ENCODE results near the gene DENND1A.
A peak's percentile ranks its signal among the peaks of the same experiment; 100 is the strongest.

Gene DENND1A

DNA sequence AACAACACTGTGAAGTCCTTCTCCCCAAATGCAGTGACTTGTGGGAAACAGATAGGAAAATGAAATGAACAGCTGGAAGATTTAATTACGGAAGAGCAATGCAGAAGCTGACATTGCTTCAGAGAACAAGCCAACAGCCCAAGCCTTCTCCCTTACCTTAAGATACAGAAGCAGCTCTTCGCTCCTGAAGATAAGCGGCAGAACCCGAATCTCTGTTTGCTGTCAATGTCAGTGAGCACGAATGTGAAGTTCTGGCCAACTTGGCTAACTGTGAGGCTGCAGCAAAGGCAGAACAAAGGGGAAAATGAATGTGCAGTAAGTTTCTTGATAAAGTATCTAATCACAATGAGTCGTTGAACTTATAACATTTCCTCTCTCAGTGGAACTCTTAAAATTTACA, 172.4 kb downstream of the DENND1A start:
- DNase-seq (ENCODE audit: low spot score), result no peak
- no peak overlapping the region for H3K18ac ChIP-seq (ENCODE audit: low read length)
- no peak overlapping the region for H3K23ac ChIP-seq (ENCODE audit: low read depth, low read length, poor library complexity)
- no peak overlapping the region for H3K4me3 ChIP-seq (ENCODE audit: low read length in 2 of 2)
- H2BK5ac ChIP-seq (ENCODE audit: low read length), result no peak overlapping the region
- H2BK120ac ChIP-seq (ENCODE audit: low read depth, low read length), result no peak overlapping the region
- no CpG with 5 or more reads among the region's 6 CpGs for WGBS, 2 donors (ENCODE audit: extremely low coverage in 2 of 2, insufficient read length in 2 of 2, insufficient replicate concordance in 1 of 2)
- no peak overlapping the region for H4K8ac ChIP-seq (ENCODE audit: low read depth, low read length)
- H3K36me3 ChIP-seq (replicated peaks in 1 of 2; ENCODE audit: control insufficient read depth in 2 of 2, insufficient read depth in 2 of 2, low read length in 2 of 2), result no peaks in the 10 kb centered on the region
- H3K27me3 ChIP-seq (ENCODE audit: control insufficient read depth in 3 of 3, insufficient read depth in 3 of 3, low read depth in 1 of 3, low read length in 3 of 3), result no peaks in the 10 kb centered on the region
- H3K9ac ChIP-seq (ENCODE audit: low read depth, low read length, poor library complexity), result no peak overlapping the region
- no peak overlapping the region for H3K14ac ChIP-seq (ENCODE audit: low read length)
- H3K9me3 ChIP-seq (replicated peaks in 1 of 2; ENCODE audit: control insufficient read depth in 2 of 2, insufficient read depth in 1 of 2, low read depth in 1 of 2, low read length in 2 of 2), result no peaks in the 10 kb centered on the region
- H3K4ac ChIP-seq (ENCODE audit: low read length), result no peak overlapping the region
- no peaks in the 10 kb centered on the region for H3K79me1 ChIP-seq (ENCODE audit: low read depth, low read length)
- no peak overlapping the region for H2BK12ac ChIP-seq (ENCODE audit: low read length)
- H2BK15ac ChIP-seq (ENCODE audit: low read length), result no peak overlapping the region
- no peak overlapping the region for H3K27ac ChIP-seq (replicated peaks; ENCODE audit: low read length)
- no peak overlapping the region for H3K4me2 ChIP-seq (ENCODE audit: insufficient read depth, low read length, poor library complexity, severe bottlenecking)
- no peak overlapping the region for H2AFZ ChIP-seq (ENCODE audit: low read length)
- peaks cover 9 to 11% of the 10 kb centered on the region in 2 donors for H3K4me1 ChIP-seq (ENCODE audit: control insufficient read depth in 2 of 2, insufficient read depth in 1 of 2, low read depth in 1 of 2, low read length in 2 of 2)
- no peak overlapping the region for H2AK5ac ChIP-seq (ENCODE audit: low read depth, low read length)
- H4K91ac ChIP-seq (ENCODE audit: low read depth, low read length, poor library complexity), result no peak overlapping the region

DNA sequence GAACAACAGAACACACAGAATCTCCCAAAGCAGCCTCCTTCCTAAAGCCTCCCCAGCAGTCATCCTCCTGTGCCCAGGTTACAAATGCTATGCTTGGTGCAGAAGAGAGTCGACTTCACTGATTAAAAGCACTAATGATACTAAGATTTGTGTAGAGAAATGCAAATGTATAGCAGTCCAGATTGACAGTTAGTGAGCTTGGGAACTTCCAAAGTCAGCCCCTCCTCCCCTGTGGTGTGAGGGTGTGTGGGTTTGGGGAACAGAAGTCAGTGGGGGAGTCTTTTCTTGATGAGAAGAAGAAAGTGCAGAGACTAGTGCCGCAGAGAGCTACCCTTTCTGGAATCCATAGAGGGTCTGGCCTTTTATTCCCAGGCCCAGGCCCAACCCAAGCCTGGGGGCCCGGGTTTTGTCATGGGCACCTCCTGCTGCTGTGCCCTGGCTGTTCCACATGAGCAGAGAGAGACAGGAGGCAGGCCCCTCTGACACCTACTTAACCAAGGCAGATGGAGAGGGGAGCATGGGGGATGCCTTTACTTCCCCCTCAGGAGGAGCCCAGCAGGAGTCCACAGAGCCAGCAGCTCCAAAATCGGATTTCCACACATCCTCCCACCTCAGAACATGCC, 173.3 kb downstream of the DENND1A start:
- no peak overlapping the region for H2BK12ac ChIP-seq (ENCODE audit: low read length)
- H3K36me3 ChIP-seq (replicated peaks in 1 of 2; ENCODE audit: control insufficient read depth in 2 of 2, insufficient read depth in 2 of 2, low read length in 2 of 2), result no peaks in the 10 kb centered on the region
- no CpG with 5 or more reads among the region's 4 CpGs for WGBS, 2 donors (ENCODE audit: extremely low coverage in 2 of 2, insufficient read length in 2 of 2, insufficient replicate concordance in 1 of 2)

DNA sequence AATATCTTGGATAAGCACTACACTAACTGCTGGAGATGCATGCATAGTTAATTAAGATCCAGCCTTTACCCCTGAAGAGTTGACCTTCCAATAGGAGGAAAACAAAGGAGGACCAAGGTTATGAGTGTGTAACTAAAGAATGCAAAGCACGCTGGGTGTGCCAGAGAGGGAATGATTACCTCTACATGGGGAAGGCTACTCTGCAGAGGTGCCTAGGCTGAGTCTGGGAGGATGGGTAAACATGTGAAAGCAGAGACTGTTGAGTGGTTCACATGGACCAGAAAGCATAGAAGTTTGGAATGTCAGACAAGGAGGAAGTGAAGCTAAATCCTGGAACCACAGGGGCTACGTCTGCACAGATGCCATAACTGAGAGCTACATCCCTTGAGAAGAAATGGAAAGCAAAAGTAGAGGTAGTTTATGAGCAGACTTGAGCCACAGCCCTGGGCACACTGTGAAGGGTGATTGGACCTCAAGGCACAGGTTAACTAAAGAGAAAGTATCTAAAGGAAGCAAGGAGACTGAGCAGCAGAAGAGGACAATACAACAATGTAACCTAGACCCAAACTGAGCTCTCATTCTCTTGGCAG, 176.2 kb downstream of the DENND1A start:
- no peak overlapping the region for H3K14ac ChIP-seq (ENCODE audit: low read length)
- H3K36me3 ChIP-seq (replicated peaks in 1 of 2; ENCODE audit: control insufficient read depth in 2 of 2, insufficient read depth in 2 of 2, low read length in 2 of 2), result no peaks in the 10 kb centered on the region
- no peaks in the 10 kb centered on the region for H3K79me1 ChIP-seq (ENCODE audit: low read depth, low read length)
- no peak overlapping the region for H4K8ac ChIP-seq (ENCODE audit: low read depth, low read length)
- no peak overlapping the region for H2AFZ ChIP-seq (ENCODE audit: low read length)
- DNase-seq (ENCODE audit: low spot score), result no peak
- no peaks in the 10 kb centered on the region for H3K27me3 ChIP-seq (ENCODE audit: control insufficient read depth in 3 of 3, insufficient read depth in 3 of 3, low read depth in 1 of 3, low read length in 3 of 3)
- no peak overlapping the region for H3K4ac ChIP-seq (ENCODE audit: low read length)
- no peak overlapping the region for H4K91ac ChIP-seq (ENCODE audit: low read depth, low read length, poor library complexity)
- no peak overlapping the region for H3K4me3 ChIP-seq (ENCODE audit: low read length in 2 of 2)
- H2AK5ac ChIP-seq (ENCODE audit: low read depth, low read length), result no peak overlapping the region
- no peak overlapping the region for H2BK5ac ChIP-seq (ENCODE audit: low read length)
- H3K23ac ChIP-seq (ENCODE audit: low read depth, low read length, poor library complexity), result no peak overlapping the region
- no CpG with 5 or more reads among the region's 2 CpGs for WGBS, 2 donors (ENCODE audit: extremely low coverage in 2 of 2, insufficient read length in 2 of 2, insufficient replicate concordance in 1 of 2)
- peaks cover 0 to 8% of the 10 kb centered on the region in 2 donors for H3K4me1 ChIP-seq (ENCODE audit: control insufficient read depth in 2 of 2, insufficient read depth in 1 of 2, low read depth in 1 of 2, low read length in 2 of 2)
- no peak overlapping the region for H2BK12ac ChIP-seq (ENCODE audit: low read length)
- H3K9me3 ChIP-seq (replicated peaks in 1 of 2; ENCODE audit: control insufficient read depth in 2 of 2, insufficient read depth in 1 of 2, low read depth in 1 of 2, low read length in 2 of 2), result no peaks in the 10 kb centered on the region
- no peak overlapping the region for H3K27ac ChIP-seq (replicated peaks; ENCODE audit: low read length)
- no peak overlapping the region for H3K4me2 ChIP-seq (ENCODE audit: insufficient read depth, low read length, poor library complexity, severe bottlenecking)
- no peak overlapping the region for H2BK15ac ChIP-seq (ENCODE audit: low read length)
- no peak overlapping the region for H3K18ac ChIP-seq (ENCODE audit: low read length)
- peak overlapping the region; percentile 32 for H3K9ac ChIP-seq (ENCODE audit: low read depth, low read length, poor library complexity)
- no peak overlapping the region for H2BK120ac ChIP-seq (ENCODE audit: low read depth, low read length)

More for the DNA sequence above, 173.3 kb downstream of the DENND1A start:
- Histone ChIP-seq H2AFZ (ENCODE audit: low read length) (no peak overlapping the region), H3K4me1 (ENCODE audit: control insufficient read depth in 2 of 2, insufficient read depth in 1 of 2, low read depth in 1 of 2, low read length in 2 of 2) (peaks cover 3% of the 10 kb centered on the region in 2 donors), H3K9me3 (replicated peaks in 1 of 2; ENCODE audit: control insufficient read depth in 2 of 2, insufficient read depth in 1 of 2, low read depth in 1 of 2, low read length in 2 of 2) (no peaks in the 10 kb centered on the region), H3K14ac (ENCODE audit: low read length) (no peak overlapping the region), H3K27me3 (ENCODE audit: control insufficient read depth in 3 of 3, insufficient read depth in 3 of 3, low read depth in 1 of 3, low read length in 3 of 3) (no peaks in the 10 kb centered on the region), H3K9ac (ENCODE audit: low read depth, low read length, poor library complexity) (no peak overlapping the region), H3K27ac (replicated peaks; ENCODE audit: low read length) (no peak overlapping the region), H4K8ac (ENCODE audit: low read depth, low read length) (no peak overlapping the region), H2BK120ac (ENCODE audit: low read depth, low read length) (no peak overlapping the region), H3K18ac (ENCODE audit: low read length) (no peak overlapping the region), H3K4me2 (ENCODE audit: insufficient read depth, low read length, poor library complexity, severe bottlenecking) (no peak overlapping the region), H2BK15ac (ENCODE audit: low read length) (no peak overlapping the region), H2BK5ac (ENCODE audit: low read length) (no peak overlapping the region), H3K4me3 (ENCODE audit: low read length in 2 of 2) (no peak overlapping the region), H3K79me1 (ENCODE audit: low read depth, low read length) (no peaks in the 10 kb centered on the region), H3K23ac (ENCODE audit: low read depth, low read length, poor library complexity) (no peak overlapping the region), H2AK5ac (ENCODE audit: low read depth, low read length) (no peak overlapping the region), H4K91ac (ENCODE audit: low read depth, low read length, poor library complexity) (no peak overlapping the region), H3K4ac (ENCODE audit: low read length) (no peak overlapping the region)
- DNase-seq (ENCODE audit: low spot score), result no peak

DNA sequence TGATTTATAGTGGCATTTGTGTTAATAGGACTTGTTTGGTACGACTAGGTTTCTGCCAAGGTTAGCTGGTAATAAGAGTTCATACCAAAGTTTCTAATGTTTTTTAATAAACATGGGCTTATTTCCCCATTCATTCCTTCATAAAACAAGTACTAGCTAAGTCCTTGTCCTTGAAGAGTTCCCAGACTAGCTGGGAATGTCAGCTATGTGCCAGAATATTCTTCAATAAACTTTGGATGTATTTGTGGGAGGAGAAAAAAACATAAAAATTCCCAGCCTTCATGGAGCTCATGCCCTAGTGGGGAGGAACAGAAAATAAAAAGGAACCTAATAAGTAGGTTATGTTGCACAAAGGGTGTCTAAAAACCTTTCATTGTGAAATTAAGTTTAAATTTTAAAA, 176.9 kb downstream of the DENND1A start:
- H2BK120ac ChIP-seq (ENCODE audit: low read depth, low read length), result no peak overlapping the region
- no peaks in the 10 kb centered on the region for H3K36me3 ChIP-seq (replicated peaks in 1 of 2; ENCODE audit: control insufficient read depth in 2 of 2, insufficient read depth in 2 of 2, low read length in 2 of 2)
- no peak overlapping the region for H3K4me2 ChIP-seq (ENCODE audit: insufficient read depth, low read length, poor library complexity, severe bottlenecking)
- WGBS, 2 donors (ENCODE audit: extremely low coverage in 2 of 2, insufficient read length in 2 of 2, insufficient replicate concordance in 1 of 2), result no CpG with 5 or more reads among the region's 1 CpG
- H3K4me3 ChIP-seq (ENCODE audit: low read length in 2 of 2), result no peak overlapping the region
- no peak overlapping the region for H3K14ac ChIP-seq (ENCODE audit: low read length)
- no peak overlapping the region for H2AK5ac ChIP-seq (ENCODE audit: low read depth, low read length)
- H3K9me3 ChIP-seq (replicated peaks in 1 of 2; ENCODE audit: control insufficient read depth in 2 of 2, insufficient read depth in 1 of 2, low read depth in 1 of 2, low read length in 2 of 2), result no peaks in the 10 kb centered on the region
- H2BK5ac ChIP-seq (ENCODE audit: low read length), result no peak overlapping the region
- H2AFZ ChIP-seq (ENCODE audit: low read length), result no peak overlapping the region
- no peak overlapping the region for H2BK12ac ChIP-seq (ENCODE audit: low read length)
- H3K27ac ChIP-seq (replicated peaks; ENCODE audit: low read length), result no peak overlapping the region
- H4K8ac ChIP-seq (ENCODE audit: low read depth, low read length), result no peak overlapping the region
- no peak overlapping the region for H3K18ac ChIP-seq (ENCODE audit: low read length)
- no peak overlapping the region for H3K4ac ChIP-seq (ENCODE audit: low read length)
- no peak overlapping the region for H4K91ac ChIP-seq (ENCODE audit: low read depth, low read length, poor library complexity)
- H3K4me1 ChIP-seq (ENCODE audit: control insufficient read depth in 2 of 2, insufficient read depth in 1 of 2, low read depth in 1 of 2, low read length in 2 of 2), result peaks cover 0 to 8% of the 10 kb centered on the region in 2 donors
- no peak overlapping the region for H3K23ac ChIP-seq (ENCODE audit: low read depth, low read length, poor library complexity)
- no peaks in the 10 kb centered on the region for H3K79me1 ChIP-seq (ENCODE audit: low read depth, low read length)
- no peaks in the 10 kb centered on the region for H3K27me3 ChIP-seq (ENCODE audit: control insufficient read depth in 3 of 3, insufficient read depth in 3 of 3, low read depth in 1 of 3, low read length in 3 of 3)
- H3K9ac ChIP-seq (ENCODE audit: low read depth, low read length, poor library complexity), result no peak overlapping the region
- no peak for DNase-seq (ENCODE audit: low spot score)
- H2BK15ac ChIP-seq (ENCODE audit: low read length), result no peak overlapping the region

All from neuronal stem cell (in vitro differentiated cells).